ENCODE results near the gene MRTO4. TPM values are rescaled to one million over a fixed set of nuclear protein-coding genes. Genes with fewer than 3 reads are reported as not detected.

The MRTO4 gene
- total RNA-seq, 2 experiments from 2014 or later = 60.0 to 66.0 TPM

DNA sequence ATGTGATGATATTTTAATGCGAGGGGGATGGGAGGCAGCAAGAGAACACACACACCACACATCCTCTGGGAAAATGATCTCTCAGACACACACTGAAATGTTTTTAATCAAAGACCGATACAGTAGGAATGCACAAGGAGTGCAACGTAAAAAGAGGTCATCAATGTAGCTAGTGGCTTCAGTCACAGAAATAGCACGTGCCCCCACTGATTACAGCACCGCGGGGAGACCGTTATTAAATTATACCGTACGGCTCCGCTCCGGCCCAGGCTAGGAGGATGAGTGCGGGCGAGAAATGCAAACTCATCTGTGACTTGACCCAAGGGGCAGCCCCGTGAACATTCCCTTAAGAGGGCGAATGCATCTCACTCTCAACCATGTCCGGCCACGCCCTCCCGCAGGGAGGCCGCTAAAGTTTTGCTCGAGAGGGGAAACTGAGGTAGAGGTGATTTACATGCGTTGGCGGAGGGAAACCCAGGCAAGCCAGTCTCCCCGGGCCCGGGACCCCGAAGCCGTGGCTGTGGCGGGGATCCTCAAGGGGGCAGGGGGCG lies 42.1 kb upstream of the MRTO4 start:
- peaks cover 54% of the 10 kb centered on the region for H3K36me3 ChIP-seq (ENCODE audit: insufficient read depth, low read length)
- peak overlapping the region; percentile 90 for H3K4me2 ChIP-seq (ENCODE audit: low read length)
- H3K9me2 ChIP-seq (ENCODE audit: insufficient read depth, low read length) = no peaks in the 10 kb centered on the region
- peak; percentile 74 for DNase-seq (ENCODE audit: low spot score)
- BruUV-seq (replicated peaks) = no TSS peak
- peaks cover 56% of the 10 kb centered on the region for H3K4me1 ChIP-seq (ENCODE audit: insufficient read depth, low read length, poor library complexity, severe bottlenecking)
- TF ChIP-seq EZH2phosphoT487 (IDR thresholded peaks at IDR 0.05; ENCODE audit: borderline replicate concordance, low read depth, low read length) = no peak
- no peak for TF ChIP-seq CTCF (conservative IDR thresholded peaks at IDR 0.05; ENCODE audit: low read length)
- H3K79me2 ChIP-seq (ENCODE audit: insufficient read depth, low read depth, low read length) = peaks cover 96% of the 10 kb centered on the region
- POLR2A ChIA-PET = interaction anchor here (1.2 kb wide), 1 partner anchor 42 kb away, joined by 6 read pairs; the partner anchor contains the start of genes EMC1 and MRTO4
- peaks cover 34% of the 10 kb centered on the region for H4K20me1 ChIP-seq (ENCODE audit: insufficient read depth, low read length)
- CTCF ChIA-PET (ENCODE audit: unreplicated experiment) = no interaction called here
- H3K27ac ChIP-seq (ENCODE audit: low read depth, low read length, poor library complexity, severe bottlenecking) = peak overlapping the region; percentile 78
- intact Hi-C loops (cut with micrococcal nuclease; ENCODE audit: unreplicated experiment) = no loop called here
- H3K4me3 ChIP-seq (ENCODE audit: low read depth, low read length, poor library complexity, severe bottlenecking) = peak overlapping the region; percentile 92
- H3K9me3 ChIP-seq (ENCODE audit: low read length) = no peaks in the 10 kb centered on the region
- peak overlapping the region; percentile 65 for H2AFZ ChIP-seq (ENCODE audit: low read length)

GRCh38 chr1:19209990-19210771 lies 41.4 kb upstream of the MRTO4 start, which contains the start of gene UBR4:
Gene UBR4, minus strand, starts transcription at chr1:19210266. Its CDS starts 18 bp downstream, at chr1:19210248.
- peak within 1 kb of the TSS; percentile 92 for H3K4me3 ChIP-seq (ENCODE audit: low read depth, low read length, poor library complexity, severe bottlenecking)
- peaks cover 27% of the 10 kb centered on the region for H4K20me1 ChIP-seq (ENCODE audit: insufficient read depth, low read length)
- H3K9me2 ChIP-seq (ENCODE audit: insufficient read depth, low read length) = no peaks in the 10 kb centered on the region
- peak within 1 kb of the TSS; percentile 78 for H3K27ac ChIP-seq (ENCODE audit: low read depth, low read length, poor library complexity, severe bottlenecking)
- DNase-seq (ENCODE audit: low spot score) = peak; percentile 97
- H3K36me3 ChIP-seq (ENCODE audit: insufficient read depth, low read length) = peaks cover 54% of the 10 kb centered on the region
- ChIA-PET CTCF (ENCODE audit: unreplicated experiment) (no interaction called here), POLR2A (interaction anchor here (0.5 to 1.2 kb wide), 2 partner anchors 41 to 42 kb away, joined by 3 to 6 read pairs; partner anchors contain the start of genes EMC1 and MRTO4)
- H3K4me2 ChIP-seq (ENCODE audit: low read length) = peak within 1 kb of the TSS; percentile 90
- H3K9me3 ChIP-seq (ENCODE audit: low read length) = no peaks in the 10 kb centered on the region
- BruUV-seq (replicated peaks) = no TSS peak
- H3K79me2 ChIP-seq (ENCODE audit: insufficient read depth, low read depth, low read length) = peaks cover 93% of the 10 kb centered on the region
- no peak for TF ChIP-seq EZH2phosphoT487 (IDR thresholded peaks at IDR 0.05; ENCODE audit: borderline replicate concordance, low read depth, low read length)
- intact Hi-C loops (cut with micrococcal nuclease; ENCODE audit: unreplicated experiment) = loop anchor here (1.0 kb wide), 1 partner anchor 41 kb away; the partner anchor contains the start of genes EMC1 and MRTO4
- peak within 1 kb of the TSS; percentile 65 for H2AFZ ChIP-seq (ENCODE audit: low read length)
- peaks cover 52% of the 10 kb centered on the region for H3K4me1 ChIP-seq (ENCODE audit: insufficient read depth, low read length, poor library complexity, severe bottlenecking)

GRCh38 chr1:19210772-19211549 lies 40.6 kb upstream of the MRTO4 start:
- peaks cover 46% of the 10 kb centered on the region for H3K4me1 ChIP-seq (ENCODE audit: insufficient read depth, low read length, poor library complexity, severe bottlenecking)
- H3K79me2 ChIP-seq (ENCODE audit: insufficient read depth, low read depth, low read length) = peaks cover 90% of the 10 kb centered on the region
- peak overlapping the region; percentile 92 for H3K4me3 ChIP-seq (ENCODE audit: low read depth, low read length, poor library complexity, severe bottlenecking)
- peak overlapping the region; percentile 78 for H3K27ac ChIP-seq (ENCODE audit: low read depth, low read length, poor library complexity, severe bottlenecking)
- peaks cover 57% of the 10 kb centered on the region for H3K36me3 ChIP-seq (ENCODE audit: insufficient read depth, low read length)
- ChIA-PET POLR2A (interaction anchor here (0.5 to 0.9 kb wide), 3 partner anchors 9 to 42 kb away, joined by 3 read pairs; no protein-coding TSS in a partner anchor), CTCF (ENCODE audit: unreplicated experiment) (no interaction called here)
- BruUV-seq (replicated peaks) = TSS peak; percentile 82
- peak; percentile 37 for DNase-seq (ENCODE audit: low spot score)
- intact Hi-C loops (cut with micrococcal nuclease; ENCODE audit: unreplicated experiment) = loop anchor here (1.0 kb wide), 1 partner anchor 40 kb away; the partner anchor contains the start of genes EMC1 and MRTO4
- H3K9me3 ChIP-seq (ENCODE audit: low read length) = no peaks in the 10 kb centered on the region
- H2AFZ ChIP-seq (ENCODE audit: low read length) = peak overlapping the region; percentile 20; the same call in 1 of the 2 replicates
- TF ChIP-seq CTCF (conservative IDR thresholded peaks at IDR 0.05; ENCODE audit: low read length) (no peak), EZH2phosphoT487 (IDR thresholded peaks at IDR 0.05; ENCODE audit: borderline replicate concordance, low read depth, low read length) (no peak)
- H3K9me2 ChIP-seq (ENCODE audit: insufficient read depth, low read length) = no peaks in the 10 kb centered on the region
- peak overlapping the region; percentile 90 for H3K4me2 ChIP-seq (ENCODE audit: low read length)
- peaks cover 20% of the 10 kb centered on the region for H4K20me1 ChIP-seq (ENCODE audit: insufficient read depth, low read length)
